ENCODE measurements around the gene FAM133A. TPM values are rescaled to one million over a fixed set of nuclear protein-coding genes. Genes with fewer than 3 reads are reported as not detected.

FAM133A gene
- total and polyA plus RNA-seq, 2 donors (not counting 1 experiment from before 2014, with no cell fraction given) = not detected

DNA sequence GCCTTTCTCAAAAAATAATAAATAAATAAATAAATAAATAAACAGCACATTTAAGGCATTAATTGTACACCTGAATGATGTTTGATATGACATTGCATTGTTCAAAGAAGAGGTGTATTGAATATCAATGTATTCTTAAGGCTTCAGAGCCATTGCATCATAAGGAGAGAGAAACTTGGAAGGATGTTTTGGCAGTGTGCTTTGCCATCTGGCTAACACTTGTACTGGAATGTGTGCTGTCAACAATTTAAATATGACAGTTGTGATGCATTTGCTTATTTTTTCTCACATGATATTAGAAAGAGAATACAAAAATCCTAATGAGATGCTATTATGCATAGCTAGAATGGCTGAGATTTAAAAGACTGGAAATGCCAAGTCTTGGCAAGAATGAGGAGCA lies 67.8 kb downstream of the FAM133A start:
- H3K4me2 ChIP-seq (replicated peaks; ENCODE audit: low read depth, low read length, poor library complexity, severe bottlenecking) = no peak overlapping the region
- H3K79me2 ChIP-seq (ENCODE audit: control insufficient read depth, insufficient read depth, low read length) = no peaks in the 10 kb centered on the region
- no peaks in the 10 kb centered on the region for H3K4me1 Mint-ChIP-seq
- no peak overlapping the region for H3K9ac ChIP-seq (ENCODE audit: low read length)
- no peak overlapping the region for H3K27ac Mint-ChIP-seq
- no peaks in the 10 kb centered on the region for H3K36me3 ChIP-seq (replicated peaks in 1 of 2; ENCODE audit: control extremely low read depth in 1 of 2, control insufficient read depth in 1 of 2, extremely low read depth in 1 of 2, insufficient read depth in 2 of 2, low read length in 1 of 2)
- ChIA-PET POLR2A (no interaction called here), CTCF (no interaction called here)
- no peaks in the 10 kb centered on the region for H4K20me1 ChIP-seq (ENCODE audit: control insufficient read depth, insufficient read depth, low read length, poor library complexity, severe bottlenecking)
- H3K4me3 Mint-ChIP-seq = no peak overlapping the region
- no peaks in the 10 kb centered on the region for H3K27me3 ChIP-seq (replicated peaks in 1 of 4; ENCODE audit: control extremely low read depth in 1 of 4, control insufficient read depth in 3 of 4, insufficient read depth in 4 of 4, low read length in 3 of 4)
- H3K27me3 Mint-ChIP-seq = no peaks in the 10 kb centered on the region
- H2AFZ ChIP-seq (ENCODE audit: insufficient read depth, low read depth, low read length, poor library complexity, severe bottlenecking) = no peak overlapping the region
- no peak overlapping the region for H3K27ac ChIP-seq (ENCODE audit: low read length in 2 of 2)
- no peaks in the 10 kb centered on the region for H3K4me1 ChIP-seq (ENCODE audit: control insufficient read depth in 2 of 2, insufficient read depth in 2 of 2, low read length in 2 of 2)
- H3K9me3 Mint-ChIP-seq (ENCODE audit: insufficient read depth) = peaks cover 2% of the 10 kb centered on the region
- DNase-seq (no peak), ATAC-seq (ENCODE audit: low read depth) (no peak)
- H3K4me3 ChIP-seq (ENCODE audit: control extremely low read depth in 1 of 5, extremely low read depth in 1 of 5, insufficient read depth in 1 of 5, low read depth in 2 of 5, low read length in 4 of 5) = no peak overlapping the region
- intact Hi-C loops (cut with micrococcal nuclease) = no loop called here
- TF ChIP-seq EZH2 (IDR thresholded peaks at IDR 0.05; ENCODE audit: borderline replicate concordance, insufficient read depth, low read depth, low read length, poor library complexity, severe bottlenecking) = no peak
- TF ChIP-seq, protein P1, sequence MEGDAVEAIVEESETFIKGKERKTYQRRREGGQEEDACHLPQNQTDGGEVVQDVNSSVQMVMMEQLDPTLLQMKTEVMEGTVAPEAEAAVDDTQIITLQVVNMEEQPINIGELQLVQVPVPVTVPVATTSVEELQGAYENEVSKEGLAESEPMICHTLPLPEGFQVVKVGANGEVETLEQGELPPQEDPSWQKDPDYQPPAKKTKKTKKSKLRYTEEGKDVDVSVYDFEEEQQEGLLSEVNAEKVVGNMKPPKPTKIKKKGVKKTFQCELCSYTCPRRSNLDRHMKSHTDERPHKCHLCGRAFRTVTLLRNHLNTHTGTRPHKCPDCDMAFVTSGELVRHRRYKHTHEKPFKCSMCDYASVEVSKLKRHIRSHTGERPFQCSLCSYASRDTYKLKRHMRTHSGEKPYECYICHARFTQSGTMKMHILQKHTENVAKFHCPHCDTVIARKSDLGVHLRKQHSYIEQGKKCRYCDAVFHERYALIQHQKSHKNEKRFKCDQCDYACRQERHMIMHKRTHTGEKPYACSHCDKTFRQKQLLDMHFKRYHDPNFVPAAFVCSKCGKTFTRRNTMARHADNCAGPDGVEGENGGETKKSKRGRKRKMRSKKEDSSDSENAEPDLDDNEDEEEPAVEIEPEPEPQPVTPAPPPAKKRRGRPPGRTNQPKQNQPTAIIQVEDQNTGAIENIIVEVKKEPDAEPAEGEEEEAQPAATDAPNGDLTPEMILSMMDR (IDR thresholded peaks at IDR 0.05) = no peak
- no peaks in the 10 kb centered on the region for H3K9me3 ChIP-seq (ENCODE audit: control extremely low read depth in 1 of 3, control insufficient read depth in 2 of 3, insufficient read depth in 1 of 3, low read length in 2 of 3)

GRCh38 chrX:93760163-93760562 lies 86.2 kb downstream of the FAM133A start:
- ATAC-seq (ENCODE audit: low read depth) (no peak), DNase-seq (no peak)
- no peak overlapping the region for H3K4me3 Mint-ChIP-seq
- POLR2A ChIA-PET = no interaction called here
- CTCF ChIA-PET = no interaction called here
- H4K20me1 ChIP-seq (ENCODE audit: control insufficient read depth, insufficient read depth, low read length, poor library complexity, severe bottlenecking) = no peaks in the 10 kb centered on the region
- H3K4me1 Mint-ChIP-seq = no peaks in the 10 kb centered on the region
- no peaks in the 10 kb centered on the region for H3K27me3 Mint-ChIP-seq
- H3K9me3 ChIP-seq (ENCODE audit: control extremely low read depth in 1 of 3, control insufficient read depth in 2 of 3, insufficient read depth in 1 of 3, low read length in 2 of 3) = no peaks in the 10 kb centered on the region
- 80% methylated on average over 1 of the region's 5 CpGs for WGBS (ENCODE audit: insufficient coverage)
- H3K27ac ChIP-seq (ENCODE audit: low read length in 2 of 2) = no peak overlapping the region
- no peak overlapping the region for H2AFZ ChIP-seq (ENCODE audit: insufficient read depth, low read depth, low read length, poor library complexity, severe bottlenecking)
- no peak overlapping the region for H3K4me2 ChIP-seq (replicated peaks; ENCODE audit: low read depth, low read length, poor library complexity, severe bottlenecking)
- H3K4me3 ChIP-seq (ENCODE audit: control extremely low read depth in 1 of 5, extremely low read depth in 1 of 5, insufficient read depth in 1 of 5, low read depth in 2 of 5, low read length in 4 of 5) = no peak overlapping the region
- TF ChIP-seq EZH2 (IDR thresholded peaks at IDR 0.05; ENCODE audit: borderline replicate concordance, insufficient read depth, low read depth, low read length, poor library complexity, severe bottlenecking) = no peak
- TF ChIP-seq, protein P1 (IDR thresholded peaks at IDR 0.05) = no peak
- H3K27ac Mint-ChIP-seq = no peak overlapping the region
- no peaks in the 10 kb centered on the region for H3K79me2 ChIP-seq (ENCODE audit: control insufficient read depth, insufficient read depth, low read length)
- no peaks in the 10 kb centered on the region for H3K27me3 ChIP-seq (replicated peaks in 1 of 4; ENCODE audit: control extremely low read depth in 1 of 4, control insufficient read depth in 3 of 4, insufficient read depth in 4 of 4, low read length in 3 of 4)
- H3K9ac ChIP-seq (ENCODE audit: low read length) = no peak overlapping the region
- no peaks in the 10 kb centered on the region for H3K36me3 ChIP-seq (replicated peaks in 1 of 2; ENCODE audit: control extremely low read depth in 1 of 2, control insufficient read depth in 1 of 2, extremely low read depth in 1 of 2, insufficient read depth in 2 of 2, low read length in 1 of 2)
- H3K4me1 ChIP-seq (ENCODE audit: control insufficient read depth in 2 of 2, insufficient read depth in 2 of 2, low read length in 2 of 2) = no peaks in the 10 kb centered on the region
- H3K9me3 Mint-ChIP-seq (ENCODE audit: insufficient read depth) = no peaks in the 10 kb centered on the region
- intact Hi-C loops (cut with micrococcal nuclease) = no loop called here

Other genes starting within 250 kb of the FAM133A start
- 0.12 and 0.17 TPM in 2 replicates for gene NAP1L3, start 628 bp upstream of the FAM133A start, total RNA-seq
- gene NAP1L3, start 628 bp upstream of the FAM133A start, polyA plus RNA-seq = 0.06 and 0.10 TPM in 2 replicates